ENCODE results near the gene VPS13D.
"Not testable (repeated sequence)": the region's sequence is repeated elsewhere in the genome, so short reads cannot be mapped to it uniquely, and the experiment has no call there.

The VPS13D gene

GRCh38 chr1:12461754-12462153 is 231.9 kb downstream of the VPS13D start:
- in situ Hi-C loops (cut with HindIII; ENCODE audit: low pct_ligation_motif_present, low pct_unique_long_range_greater_than_20kb, low sequenced_read_pairs) = no loop called here
- DNase-seq = no peak

- no peak for DNase-seq
- in situ Hi-C loops (cut with HindIII; ENCODE audit: low pct_ligation_motif_present, low pct_unique_long_range_greater_than_20kb, low sequenced_read_pairs) = no loop called here
Measured at GRCh38 chr1:12462586-12462985, 232.8 kb downstream of the VPS13D start.

GRCh38 chr1:12464045-12464461 is 234.2 kb downstream of the VPS13D start:
- no peak for DNase-seq

DNA sequence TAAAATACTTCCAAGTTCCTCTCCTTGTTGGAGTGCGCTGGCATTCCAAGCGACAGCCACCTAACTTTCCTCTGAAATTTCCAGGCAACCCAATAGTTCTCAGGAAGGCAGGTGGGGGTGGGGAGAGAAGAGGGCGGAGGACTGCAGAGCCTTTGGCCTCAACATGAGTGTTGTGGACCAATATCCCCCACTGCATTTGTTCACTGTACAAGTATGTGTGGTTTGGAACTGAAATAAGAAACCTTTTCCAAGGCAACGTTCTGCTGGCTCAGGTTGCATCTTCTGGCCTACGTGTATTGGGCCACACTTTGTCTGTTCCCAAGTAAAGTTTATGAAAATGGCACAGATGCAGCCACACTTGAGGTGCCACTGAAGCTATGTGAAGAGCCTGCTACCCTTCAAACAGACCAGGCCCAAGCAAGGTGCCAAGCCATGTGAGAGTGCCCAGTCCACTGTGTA is 234.8 kb downstream of the VPS13D start:
- no peak for DNase-seq
- in situ Hi-C loops (cut with HindIII; ENCODE audit: low pct_ligation_motif_present, low pct_unique_long_range_greater_than_20kb, low sequenced_read_pairs) = no loop called here

More at GRCh38 chr1:12464045-12464461, 234.2 kb downstream of the VPS13D start:
- in situ Hi-C loops (cut with HindIII; ENCODE audit: low pct_ligation_motif_present, low pct_unique_long_range_greater_than_20kb, low sequenced_read_pairs) = no loop called here

DNA sequence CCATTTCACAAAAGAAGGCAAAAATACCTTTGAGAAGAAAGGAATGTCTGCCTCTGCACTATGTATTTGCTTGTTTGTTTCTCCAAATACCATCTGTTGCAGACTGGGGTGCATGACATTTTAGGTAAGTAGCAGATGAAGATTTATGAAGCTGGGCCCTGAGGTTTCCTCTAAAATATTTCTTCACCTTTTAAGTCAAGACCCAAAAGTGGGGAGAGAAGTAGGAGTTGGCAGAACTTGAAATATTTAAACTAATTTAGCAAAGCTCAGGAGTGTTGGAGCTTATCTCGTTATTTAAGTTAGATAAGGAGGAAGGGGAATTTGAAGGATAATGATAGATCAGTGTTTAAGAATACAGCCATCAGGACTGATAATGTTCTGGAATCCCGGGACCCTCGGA is 235.3 kb downstream of the VPS13D start:
- in situ Hi-C loops (cut with HindIII; ENCODE audit: low pct_ligation_motif_present, low pct_unique_long_range_greater_than_20kb, low sequenced_read_pairs) = no loop called here
- no peak for DNase-seq

- DNase-seq = no peak
- in situ Hi-C loops (cut with HindIII; ENCODE audit: low pct_ligation_motif_present, low pct_unique_long_range_greater_than_20kb, low sequenced_read_pairs) = no loop called here
Measured at GRCh38 chr1:12466816-12467215, 237.0 kb downstream of the VPS13D start.

DNA sequence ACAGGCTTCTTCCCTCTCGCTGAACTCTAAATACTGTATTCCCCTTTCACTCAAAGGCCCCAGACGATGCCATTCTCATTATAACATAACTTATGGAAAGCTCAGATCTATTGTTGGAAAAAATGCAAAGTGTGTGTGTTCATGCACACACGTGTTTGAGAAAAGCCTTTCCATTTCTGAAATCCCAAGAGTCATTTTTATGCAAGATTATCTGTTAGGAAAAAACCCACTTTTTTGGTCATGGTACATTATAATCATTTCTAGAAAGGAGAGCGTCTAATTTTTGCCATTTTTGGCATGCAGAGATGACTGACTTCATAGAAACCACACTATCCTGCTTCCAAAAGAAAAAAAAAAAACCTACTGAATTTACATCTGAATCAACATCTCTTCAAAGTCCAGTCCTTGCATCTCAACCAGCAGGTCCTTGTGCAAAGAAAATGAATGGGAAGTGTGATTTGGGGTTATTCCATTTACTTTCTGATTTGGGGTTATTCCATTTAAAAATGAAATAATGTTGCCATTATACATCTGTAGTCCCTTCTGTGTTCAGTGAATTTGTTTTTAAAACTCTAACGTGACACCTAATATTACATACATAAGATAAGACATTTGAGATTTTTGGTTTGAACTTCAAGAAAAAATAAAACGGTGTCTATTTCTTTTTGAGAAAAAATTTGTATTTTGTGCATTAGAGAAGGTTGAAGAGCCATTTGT is 237.9 kb downstream of the VPS13D start:
- DNase-seq = no peak
- in situ Hi-C loops (cut with HindIII; ENCODE audit: low pct_ligation_motif_present, low pct_unique_long_range_greater_than_20kb, low sequenced_read_pairs) = no loop called here

DNA sequence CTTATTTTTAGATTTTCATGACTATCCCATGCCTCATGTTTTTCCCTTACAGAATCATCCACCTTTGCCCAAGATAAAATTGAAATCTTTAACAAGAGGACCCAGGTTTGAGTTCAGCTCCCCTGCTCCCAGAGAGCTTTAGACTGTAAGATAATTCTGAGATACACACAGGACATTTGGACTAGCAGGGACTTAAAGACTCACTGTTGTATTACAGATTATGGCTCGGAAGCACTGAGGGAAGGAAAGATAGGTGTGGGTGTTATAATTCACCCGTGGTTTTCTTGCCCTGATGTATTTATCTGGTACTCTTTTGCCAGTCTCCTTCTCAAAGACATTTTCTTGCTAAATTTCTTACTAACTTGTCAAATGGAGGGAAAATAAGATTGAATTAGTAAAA is 238.5 kb downstream of the VPS13D start:
- in situ Hi-C loops (cut with HindIII; ENCODE audit: low pct_ligation_motif_present, low pct_unique_long_range_greater_than_20kb, low sequenced_read_pairs) = no loop called here
- no peak for DNase-seq

- no peak for DNase-seq
Measured at GRCh38 chr1:12469493-12469892, 239.7 kb downstream of the VPS13D start.

DNA sequence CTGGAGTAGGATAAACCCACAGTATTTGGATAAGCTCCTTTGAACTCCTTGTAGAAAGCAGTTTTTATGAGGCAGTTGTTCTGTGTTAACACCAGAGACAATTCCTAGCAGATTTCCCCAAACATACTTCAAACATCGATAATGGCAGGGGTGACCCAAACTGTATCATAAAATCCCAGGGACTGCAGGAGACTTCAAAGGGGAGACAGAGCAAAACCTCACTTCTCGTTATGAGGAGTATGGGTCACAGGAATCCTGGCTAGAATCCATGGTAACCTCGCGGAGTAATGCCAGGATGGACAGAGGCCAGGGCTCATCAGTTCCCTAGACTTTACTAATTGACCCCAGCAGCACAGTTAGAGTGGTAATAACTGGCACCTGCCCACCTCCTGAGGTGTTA is 240.2 kb downstream of the VPS13D start:
- in situ Hi-C loops (cut with HindIII; ENCODE audit: low pct_ligation_motif_present, low pct_unique_long_range_greater_than_20kb, low sequenced_read_pairs) = no loop called here
- DNase-seq = no peak

More at GRCh38 chr1:12469493-12469892, 239.7 kb downstream of the VPS13D start:
- in situ Hi-C loops (cut with HindIII; ENCODE audit: low pct_ligation_motif_present, low pct_unique_long_range_greater_than_20kb, low sequenced_read_pairs) = no loop called here

DNA sequence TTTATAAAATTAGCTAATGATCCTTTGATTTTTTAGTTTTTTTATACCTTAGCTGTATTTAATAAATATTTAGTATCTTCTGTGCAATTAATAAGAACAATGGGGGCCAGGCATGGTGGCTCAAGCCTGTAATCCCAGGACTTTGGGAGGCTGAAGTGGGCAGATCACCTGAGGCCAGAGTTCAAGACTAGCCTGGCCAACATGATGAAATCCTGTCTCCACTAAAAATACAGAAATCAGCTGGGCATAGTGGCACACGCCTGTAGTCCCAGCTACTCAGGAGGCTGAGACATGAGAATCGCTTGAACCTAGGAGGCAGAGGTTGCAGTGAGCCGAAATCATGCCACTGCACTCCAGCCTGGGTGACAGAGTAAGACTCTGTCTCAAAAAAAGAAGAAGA is 241.1 kb downstream of the VPS13D start:
- in situ Hi-C loops (cut with HindIII; ENCODE audit: low pct_ligation_motif_present, low pct_unique_long_range_greater_than_20kb, low sequenced_read_pairs); DNase-seq: not testable (repeated sequence)

DNA sequence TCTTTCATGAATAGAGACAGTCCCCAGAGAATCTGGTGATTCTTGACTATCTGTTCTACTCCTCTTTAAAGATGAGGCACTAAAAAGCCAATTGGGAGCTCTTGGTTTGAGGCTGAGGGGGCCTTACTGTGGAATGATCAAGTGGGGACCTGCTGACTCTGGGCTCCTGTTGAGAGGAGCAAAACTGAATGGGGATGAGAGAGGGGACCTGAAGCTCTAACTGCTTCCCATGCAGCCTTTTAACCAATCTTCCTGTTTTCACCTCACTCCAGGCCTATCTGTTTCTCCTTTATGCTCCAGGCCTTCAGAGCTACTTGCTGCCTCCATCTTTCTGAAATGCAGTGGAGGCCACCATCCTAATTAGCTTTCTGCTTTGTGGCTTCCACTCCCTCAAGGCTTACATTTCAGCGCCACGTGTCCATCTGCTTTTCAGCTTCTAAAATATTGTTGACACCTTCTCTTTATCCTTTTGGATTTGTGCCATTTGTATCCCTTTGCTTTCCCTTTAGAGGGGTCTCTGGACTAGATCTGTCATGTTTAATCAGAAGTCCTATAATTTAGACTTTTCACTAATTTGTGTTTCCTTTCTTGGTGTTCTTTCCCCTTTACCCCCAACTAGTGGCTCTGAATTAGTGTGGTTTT is 242.4 kb downstream of the VPS13D start:
- no peak for DNase-seq
- in situ Hi-C loops (cut with HindIII; ENCODE audit: low pct_ligation_motif_present, low pct_unique_long_range_greater_than_20kb, low sequenced_read_pairs) = no loop called here

DNA sequence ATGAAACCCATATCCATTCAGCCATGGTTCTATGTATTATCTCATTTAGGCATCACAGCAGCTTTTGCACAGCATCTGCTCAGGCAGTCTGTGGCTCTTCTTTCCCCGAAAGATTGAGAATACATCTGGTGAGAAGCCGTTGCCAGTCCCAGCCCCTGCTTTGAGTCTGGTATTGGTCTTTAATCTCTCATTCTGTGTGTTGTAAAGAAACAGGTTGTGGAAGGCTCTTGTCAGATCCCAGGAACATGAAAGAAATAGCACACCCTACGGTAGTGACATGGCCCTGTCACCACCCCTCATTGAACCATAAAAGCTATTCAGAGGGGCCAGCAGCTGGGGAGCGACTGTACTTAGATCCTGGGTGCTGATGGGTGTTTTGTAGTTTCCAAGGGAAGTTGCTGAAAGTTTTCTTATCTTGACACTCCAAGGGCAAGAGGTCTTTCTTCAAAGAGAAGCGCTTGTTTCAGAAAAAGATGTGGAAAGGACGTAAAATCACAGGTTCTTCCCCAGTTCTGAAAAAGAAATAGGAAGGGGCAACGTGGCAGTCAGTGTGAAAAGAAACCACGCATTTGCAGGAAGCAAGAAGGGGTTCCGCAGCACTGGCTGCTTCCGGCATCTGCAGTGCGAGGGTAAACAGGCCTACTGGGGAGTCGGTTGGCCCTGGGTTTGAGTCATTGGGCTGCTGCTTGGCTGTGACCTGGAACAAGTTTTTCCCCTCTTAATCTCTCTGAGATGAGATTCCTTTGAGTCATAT is 243.1 kb downstream of the VPS13D start:
- in situ Hi-C loops (cut with HindIII; ENCODE audit: low pct_ligation_motif_present, low pct_unique_long_range_greater_than_20kb, low sequenced_read_pairs) = no loop called here
- DNase-seq = no peak

DNA sequence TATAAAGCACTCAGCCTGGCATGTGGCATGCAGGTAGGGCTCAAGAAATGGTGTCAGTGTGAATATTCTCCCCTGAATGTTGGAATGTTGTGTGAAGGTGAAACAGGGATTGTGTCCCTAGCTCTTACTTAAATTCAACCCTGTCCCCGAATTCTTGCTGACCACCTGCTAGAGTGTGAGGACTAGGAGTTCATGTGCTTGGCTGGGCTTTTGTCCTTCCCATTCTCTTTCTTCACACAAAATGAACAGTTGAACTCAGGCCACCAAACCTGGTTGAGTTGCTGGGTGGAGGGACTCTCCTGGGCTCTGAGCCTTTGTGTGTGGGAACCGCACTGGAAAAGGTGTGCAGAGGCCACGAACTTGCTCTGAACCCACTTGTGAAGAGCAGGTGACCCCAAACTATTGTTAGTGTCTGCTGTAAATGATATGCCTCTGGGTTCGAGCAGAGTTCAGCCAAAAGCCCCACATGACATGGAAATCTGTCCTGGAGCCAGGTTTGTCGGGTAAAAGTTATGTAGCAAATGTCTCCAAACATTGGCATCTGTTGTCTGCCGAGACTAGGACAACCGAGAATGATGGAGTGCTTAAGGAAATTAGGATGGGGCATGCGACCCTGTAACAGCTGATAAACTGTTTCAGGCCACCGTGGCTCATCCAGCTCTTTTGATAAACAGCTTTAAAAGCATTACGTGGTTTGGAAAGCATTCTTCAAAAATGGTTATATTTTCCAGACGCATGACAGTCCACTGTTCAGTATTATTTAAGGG is 243.9 kb downstream of the VPS13D start:
- in situ Hi-C loops (cut with HindIII; ENCODE audit: low pct_ligation_motif_present, low pct_unique_long_range_greater_than_20kb, low sequenced_read_pairs) = no loop called here

DNA sequence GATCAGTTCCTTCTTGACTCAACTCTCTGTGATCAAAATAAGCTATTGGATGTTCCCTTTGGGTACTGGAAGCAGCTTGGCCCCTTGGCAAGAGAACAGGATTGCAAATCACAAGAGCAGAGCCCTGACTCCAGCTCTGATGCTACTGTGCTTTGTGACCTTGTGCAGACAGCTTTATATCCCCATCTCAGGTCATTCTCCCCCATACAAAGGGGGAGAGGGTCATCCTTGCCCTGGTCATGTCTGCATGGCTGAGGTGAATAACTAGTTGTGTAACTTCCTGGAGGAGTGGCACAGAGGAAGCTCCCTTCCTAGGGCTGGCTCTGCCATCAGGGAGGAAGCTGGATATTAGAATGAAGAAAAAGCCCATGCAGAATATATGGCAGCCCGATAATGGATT is 245.3 kb downstream of the VPS13D start:
- in situ Hi-C loops (cut with HindIII; ENCODE audit: low pct_ligation_motif_present, low pct_unique_long_range_greater_than_20kb, low sequenced_read_pairs) = no loop called here
- no peak for DNase-seq

More for the DNA sequence above, 243.9 kb downstream of the VPS13D start:
- DNase-seq = no peak

DNA sequence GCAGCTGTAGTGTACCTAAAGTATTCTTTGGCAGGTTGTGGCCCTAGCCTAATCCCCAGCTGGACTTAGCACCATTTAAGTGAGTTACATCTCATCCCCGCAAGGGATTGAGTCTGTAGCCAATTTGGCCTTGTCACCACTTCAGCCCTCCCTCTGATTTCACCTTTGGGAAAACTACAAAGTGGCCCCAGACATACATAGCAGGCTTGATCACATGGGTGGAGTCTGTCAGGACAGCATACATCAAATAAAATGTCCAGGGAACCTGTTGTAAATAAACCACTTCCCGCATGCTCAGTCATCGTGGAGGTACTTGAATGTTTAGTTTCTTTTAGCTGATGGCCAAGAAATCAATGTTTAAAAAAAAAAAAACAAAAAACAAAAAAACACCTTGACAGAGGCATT is 245.7 kb downstream of the VPS13D start:
- in situ Hi-C loops (cut with HindIII; ENCODE audit: low pct_ligation_motif_present, low pct_unique_long_range_greater_than_20kb, low sequenced_read_pairs) = no loop called here
- DNase-seq = no peak

DNA sequence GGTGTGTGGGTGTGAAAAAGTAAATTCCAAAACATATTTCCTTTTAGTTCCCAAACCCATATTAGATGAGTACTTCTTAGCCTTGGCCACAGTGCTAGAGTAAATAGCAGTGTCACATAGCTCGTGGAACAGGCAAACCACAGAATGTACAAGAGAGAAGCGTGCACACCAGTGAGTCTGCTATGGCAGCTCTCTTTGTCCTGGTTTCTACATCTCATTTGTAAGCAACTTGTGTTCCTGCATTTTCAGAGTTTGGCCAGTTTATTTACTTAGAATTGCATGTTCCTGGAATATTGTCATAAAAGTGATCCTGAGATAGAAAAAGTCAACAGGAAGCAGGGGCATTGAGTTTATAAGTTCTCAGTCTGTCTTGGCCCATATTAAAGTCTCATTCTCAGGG is 246.1 kb downstream of the VPS13D start:
- DNase-seq = no peak
- in situ Hi-C loops (cut with HindIII; ENCODE audit: low pct_ligation_motif_present, low pct_unique_long_range_greater_than_20kb, low sequenced_read_pairs) = no loop called here

DNA sequence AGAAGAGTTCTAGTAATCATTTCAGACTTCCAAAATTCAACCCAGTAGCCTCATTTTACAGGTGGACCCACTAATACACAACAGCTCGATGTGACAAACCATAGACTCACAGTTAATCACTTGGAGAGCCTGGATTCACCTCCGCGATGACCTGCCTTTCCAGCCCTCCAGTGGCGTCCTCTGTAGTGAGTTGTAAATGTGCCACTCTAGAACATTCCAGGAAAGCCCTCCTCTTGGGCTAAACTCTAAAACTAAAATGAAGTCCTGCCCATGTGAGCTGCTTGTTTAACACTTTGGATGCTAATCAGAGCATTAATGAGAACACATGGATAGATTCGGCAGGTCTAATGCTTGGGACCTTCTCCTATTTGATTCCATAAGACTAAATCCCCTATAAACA is 247.5 kb downstream of the VPS13D start:
- in situ Hi-C loops (cut with HindIII; ENCODE audit: low pct_ligation_motif_present, low pct_unique_long_range_greater_than_20kb, low sequenced_read_pairs) = no loop called here
- DNase-seq = no peak
